Activated naive CD4-positive, alpha-beta T cell treated with anti-CD3 and anti-CD28 coated beads, Interleukin-2, amount 50 U/mL, for 16 hours (primary cell): ENCODE results near the gene TBC1D30.
"Not testable (repeated sequence)": the region's sequence is repeated elsewhere in the genome, so short reads cannot be mapped to it uniquely, and the experiment has no call there.

Experiments used
- DNase-seq: peaks from one replicate; pipeline ENCODE4 v3.0.0-alpha.2; 2020

TBC1D30 gene

DNA sequence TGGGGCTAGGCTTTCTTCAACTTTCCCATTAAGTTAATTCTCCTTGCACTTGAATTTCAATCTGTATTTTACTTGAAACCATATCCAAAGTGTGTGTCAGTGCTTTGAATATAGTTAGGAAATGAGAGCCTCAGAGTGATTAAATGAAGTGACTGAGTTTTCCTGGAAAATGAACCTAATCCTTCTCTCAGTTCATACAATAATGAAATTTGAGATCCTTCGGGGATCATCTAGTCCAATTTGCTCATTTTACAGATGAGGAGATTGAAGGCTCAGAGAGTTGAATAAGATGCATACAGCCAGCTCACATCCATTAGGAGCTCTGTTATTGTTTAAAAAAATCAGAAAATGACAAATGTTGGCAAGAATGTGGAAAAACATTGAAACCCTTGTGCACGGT, 18.3 kb upstream of the TBC1D30 start:
- DNase-seq, result no peak

DNA sequence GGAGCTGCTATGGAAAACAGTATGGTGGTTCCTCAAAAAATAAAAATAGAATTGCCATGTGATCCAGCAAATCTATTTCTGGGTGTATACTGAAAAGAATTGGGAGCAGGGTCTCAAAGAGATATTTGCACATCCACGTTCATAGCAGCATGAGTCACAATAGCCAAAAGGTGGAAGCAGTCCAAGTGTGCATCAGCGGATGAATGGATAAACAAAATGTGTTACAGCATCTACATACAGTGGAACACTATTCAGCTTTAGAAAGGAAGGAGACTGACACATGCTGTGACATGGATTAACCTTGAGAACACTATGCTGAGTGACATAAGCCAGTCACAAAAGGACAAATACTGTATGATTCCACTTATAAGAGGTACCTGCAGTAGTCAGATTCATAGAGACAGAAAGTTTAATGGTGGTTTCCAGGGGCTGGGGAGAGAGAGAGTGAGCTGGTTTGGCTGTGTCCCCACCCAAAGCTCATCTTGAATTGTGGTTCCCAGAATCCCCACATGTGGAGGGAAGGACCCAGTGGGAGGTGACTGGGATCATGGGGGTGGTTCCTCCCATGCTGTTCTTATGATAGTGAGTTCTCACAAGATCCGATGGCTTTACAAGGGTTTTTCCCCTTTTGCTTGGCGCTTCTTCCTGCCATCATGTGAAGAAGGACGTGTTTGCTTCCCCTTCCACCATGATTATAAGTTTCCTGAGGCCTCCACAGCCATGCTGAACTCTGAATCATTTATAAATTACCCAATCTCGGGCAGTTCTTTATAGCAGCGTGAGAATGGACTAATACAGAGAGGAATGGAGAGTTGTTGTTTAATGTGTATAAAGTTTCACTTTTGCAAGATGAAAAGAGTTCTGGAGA, 17.6 kb upstream of the TBC1D30 start:
- no peak for DNase-seq

GRCh38 chr12:64808110-64808509, 16.3 kb upstream of the TBC1D30 start:
- no peak for DNase-seq

DNA sequence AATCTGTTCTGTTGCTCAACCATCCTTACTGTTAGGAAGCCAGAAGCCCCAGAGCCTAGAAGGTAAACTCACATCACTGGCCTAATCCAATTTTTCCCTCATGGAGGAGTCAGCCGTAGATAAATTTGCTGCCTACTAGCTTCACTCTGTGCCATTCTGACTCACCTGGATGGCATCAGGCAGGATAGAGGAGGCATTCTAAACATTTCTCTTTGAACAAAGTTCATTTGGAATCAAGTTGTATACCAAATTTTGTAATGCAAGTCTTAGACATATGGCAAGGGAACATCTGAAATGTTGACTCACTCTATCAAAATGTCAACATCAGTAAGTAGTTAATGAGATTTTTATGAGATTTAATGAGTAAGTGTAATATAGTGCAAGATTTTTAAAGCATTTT, 13.6 kb upstream of the TBC1D30 start:
- no peak for DNase-seq

GRCh38 chr12:64813723-64814122, 10.7 kb upstream of the TBC1D30 start:
- DNase-seq, result no peak

DNA sequence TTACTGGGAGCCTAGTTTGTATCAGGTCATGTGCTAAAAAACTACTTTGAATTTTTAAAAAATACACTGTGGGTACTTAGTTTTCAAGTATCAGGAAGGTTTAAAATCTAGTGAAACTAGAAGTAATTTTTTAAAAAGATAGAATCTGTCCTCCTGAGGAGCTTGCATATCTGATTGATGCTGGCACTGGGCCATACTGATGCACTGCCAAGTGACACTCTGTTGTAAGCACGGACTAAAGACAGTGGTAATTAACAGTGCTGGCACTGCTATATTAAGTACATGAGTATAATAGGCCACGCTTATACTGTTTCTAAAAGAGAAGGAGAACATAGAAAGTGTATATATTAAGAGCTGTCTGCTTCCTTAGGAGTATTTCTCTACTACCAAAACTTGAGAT, 10.0 kb upstream of the TBC1D30 start:
- DNase-seq, result no peak

- no peak for DNase-seq
Measured at GRCh38 chr12:64819816-64820402, 4.5 kb upstream of the TBC1D30 start.

GRCh38 chr12:64820593-64820992, 3.9 kb upstream of the TBC1D30 start:
- no peak for DNase-seq

DNA sequence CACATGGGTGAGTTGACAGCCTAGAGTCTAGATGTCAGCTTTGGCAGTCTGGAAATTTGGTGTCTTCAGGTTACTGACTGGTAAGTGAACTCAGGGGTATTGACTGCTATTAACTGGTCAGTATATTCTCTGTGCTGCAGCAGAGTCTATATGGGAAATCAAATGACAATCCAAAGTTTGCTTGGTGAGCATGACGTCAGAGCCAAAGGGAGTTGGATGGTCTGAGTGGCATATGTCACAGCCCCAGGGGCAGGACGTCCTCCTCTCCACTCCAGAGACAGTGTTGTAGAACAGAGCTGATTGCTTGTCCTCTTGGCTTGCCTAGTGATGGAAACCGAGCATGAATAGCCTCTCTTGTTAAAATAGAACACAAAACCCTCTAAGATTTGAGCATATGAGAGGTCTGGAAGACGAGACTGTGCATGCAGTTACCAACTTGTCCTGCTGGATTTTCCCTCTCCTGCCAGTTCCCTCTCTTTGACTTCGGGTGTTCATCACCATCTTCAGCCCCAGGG, 3.3 kb upstream of the TBC1D30 start:
- no peak for DNase-seq

DNA sequence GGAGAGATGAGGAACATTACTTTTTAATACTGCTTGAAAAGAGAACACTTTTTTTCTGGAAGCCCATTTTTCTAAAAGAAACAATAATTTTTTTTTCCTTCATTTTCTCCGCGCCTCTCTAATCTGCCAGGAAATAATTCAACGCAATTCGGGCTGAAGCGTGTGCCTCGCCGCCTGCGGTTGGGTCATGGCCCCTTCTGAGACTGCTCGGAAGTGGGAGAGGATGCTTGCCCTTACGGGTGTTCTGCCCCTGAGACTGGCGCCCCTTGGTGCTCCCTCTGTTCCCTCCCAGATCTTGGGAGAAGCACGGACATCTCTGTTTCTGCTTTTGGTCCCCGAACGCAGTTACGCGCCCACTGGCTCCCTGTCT, 332 bp upstream of the TBC1D30 start:
- DNase-seq, result no peak

GRCh38 chr12:64825143-64826021, 935 bp downstream of the TBC1D30 start:
- DNase-seq, result peak; percentile 13

- DNase-seq, result peak; percentile 53
Measured at GRCh38 chr12:64826234-64826633, 1.8 kb downstream of the TBC1D30 start.

- no peak for DNase-seq
Measured at GRCh38 chr12:64828713-64829112, 4.3 kb downstream of the TBC1D30 start.

DNA sequence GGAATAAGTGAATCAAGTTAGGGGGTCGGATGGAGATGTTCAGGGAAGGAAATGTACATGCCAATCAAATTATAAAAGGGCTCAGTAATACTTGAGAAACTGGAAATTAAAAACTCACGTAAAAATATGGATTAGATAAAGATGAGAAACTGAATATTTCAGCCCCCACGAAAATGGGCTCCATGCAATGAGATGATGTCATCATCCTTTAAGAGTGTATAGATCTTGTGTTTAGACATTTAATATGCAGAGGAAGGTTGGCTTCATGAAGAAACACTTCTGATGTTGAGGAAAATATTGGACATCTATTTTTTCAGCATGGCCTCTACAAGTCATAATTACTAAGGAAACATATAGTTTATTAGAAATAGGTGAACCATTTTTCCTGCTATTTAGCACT, 9.5 kb downstream of the TBC1D30 start:
- DNase-seq, result no peak

DNA sequence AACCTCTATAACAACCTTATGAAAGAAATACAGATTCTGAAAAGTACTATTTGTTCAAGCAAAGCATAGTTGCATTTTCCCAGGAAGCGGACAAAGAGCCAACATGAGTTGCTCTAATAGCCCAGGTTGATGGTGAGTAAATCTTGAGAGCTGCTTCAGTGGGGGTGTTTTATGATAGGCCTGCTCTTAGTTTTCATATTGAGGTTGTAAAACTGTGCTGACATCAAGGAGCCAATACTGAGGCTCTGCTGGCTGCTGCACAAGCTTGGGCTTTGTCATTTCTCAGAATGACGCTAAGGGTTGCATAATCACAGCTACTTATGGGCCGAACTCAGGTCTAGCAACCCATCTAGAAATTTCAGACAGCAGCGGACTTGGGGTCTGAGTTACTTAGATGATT, 11.5 kb downstream of the TBC1D30 start:
- no peak for DNase-seq

DNA sequence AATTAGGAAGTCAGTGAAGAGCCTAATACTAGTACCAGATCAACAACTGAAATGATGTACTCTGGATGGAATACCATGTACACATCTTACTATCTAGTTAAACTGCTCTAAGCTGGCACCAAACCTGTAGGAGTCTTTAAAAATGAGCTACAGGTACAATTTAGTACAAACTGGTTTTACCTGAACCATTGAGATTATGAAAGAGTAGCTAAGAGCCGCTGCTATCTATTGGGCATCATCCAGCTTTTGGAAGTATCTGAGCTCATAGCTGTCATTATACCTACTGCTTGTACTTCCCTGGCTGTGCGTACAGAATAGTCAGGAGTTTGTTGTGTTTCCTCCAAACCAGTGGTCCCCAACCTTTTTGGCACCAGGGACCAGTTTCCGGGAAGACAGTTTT, 12.4 kb downstream of the TBC1D30 start:
- DNase-seq, result no peak

DNA sequence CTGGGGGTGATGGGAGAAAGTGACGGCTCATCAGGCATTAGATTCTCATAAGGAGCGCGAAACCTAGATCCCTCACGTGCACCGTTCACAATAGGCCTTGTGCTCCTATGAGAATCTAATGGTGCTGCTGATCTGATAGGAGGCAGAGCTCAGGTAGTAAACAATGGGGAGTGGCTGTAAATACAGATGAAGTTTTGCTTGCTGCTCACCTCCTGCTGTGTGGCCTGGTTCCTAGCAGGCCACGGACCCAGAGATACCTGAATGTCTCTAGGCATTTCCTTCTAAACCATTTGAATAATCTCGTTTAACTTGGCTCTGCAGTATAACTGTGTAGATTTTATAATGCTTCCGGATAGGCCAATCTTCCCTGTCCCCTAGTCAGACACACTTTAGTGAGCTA, 13.0 kb downstream of the TBC1D30 start:
- DNase-seq, result no peak

- DNase-seq, result no peak
Measured at GRCh38 chr12:64840119-64840518, 15.7 kb downstream of the TBC1D30 start.

DNA sequence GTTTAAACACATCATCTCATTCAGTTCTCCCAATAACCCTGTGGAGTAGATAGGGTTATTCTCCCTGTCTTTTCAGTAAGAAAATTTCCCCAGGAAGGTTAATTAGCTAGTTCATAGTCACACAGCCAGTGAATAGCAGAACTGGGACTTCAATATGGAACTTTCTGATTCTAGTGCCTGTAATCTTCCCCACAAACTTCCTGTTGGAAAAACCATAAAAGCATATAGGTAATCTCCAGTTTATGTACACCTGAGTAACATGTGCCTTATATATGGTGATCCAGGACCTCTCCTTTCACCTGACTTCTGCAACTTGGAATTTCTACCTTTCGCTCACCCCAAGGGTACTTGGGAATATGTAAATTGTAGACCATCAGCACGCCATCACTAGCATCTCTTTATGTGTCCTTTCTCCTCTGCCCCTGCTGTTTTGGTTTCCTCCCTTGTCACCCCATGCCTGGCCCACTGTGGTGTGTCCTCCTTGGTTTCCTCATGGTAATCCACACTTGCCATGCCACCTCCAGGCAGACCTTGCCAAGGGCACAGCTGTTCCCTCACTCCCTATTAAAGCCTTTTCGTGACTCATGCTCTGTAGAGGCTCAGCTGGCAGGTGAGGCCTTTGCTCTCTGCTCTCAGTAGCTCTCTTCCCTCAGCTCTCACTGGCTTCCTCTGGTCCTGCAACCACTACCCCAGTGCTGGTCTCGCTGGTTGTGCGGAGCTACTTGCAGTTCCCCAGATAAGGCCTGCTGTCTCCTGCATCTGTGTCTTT, 16.7 kb downstream of the TBC1D30 start:
- DNase-seq, result no peak

GRCh38 chr12:64848409-64848808, 24.0 kb downstream of the TBC1D30 start:
- not testable (repeated sequence) for DNase-seq

- no peak for DNase-seq
Measured at GRCh38 chr12:64858882-64859605, 34.6 kb downstream of the TBC1D30 start.

DNA sequence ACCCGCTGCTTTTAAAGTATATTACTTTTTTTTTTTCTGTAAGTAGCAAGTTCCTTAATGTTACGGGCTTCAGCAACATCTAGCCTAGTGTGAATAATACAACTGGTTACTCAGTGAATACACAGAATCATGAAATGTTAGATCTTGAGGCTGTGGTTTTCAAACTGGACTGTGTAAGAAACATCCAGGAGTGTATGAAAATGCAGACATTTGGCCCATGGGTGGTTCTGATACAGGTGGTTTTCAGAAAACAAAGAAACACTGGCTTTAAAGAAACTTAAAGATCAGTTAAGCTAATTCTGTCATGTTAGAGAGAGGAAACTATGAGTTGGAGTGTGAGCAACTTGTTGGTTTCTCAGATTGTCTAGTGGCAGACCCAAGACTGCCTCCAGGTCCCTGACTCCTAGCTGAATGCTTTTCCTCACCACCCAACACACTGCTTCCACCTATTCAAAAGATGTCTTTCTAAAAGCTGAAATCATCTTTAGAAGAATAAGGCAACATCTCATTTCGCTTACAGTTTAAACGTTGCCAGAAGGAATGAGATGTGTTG, 36.1 kb downstream of the TBC1D30 start:
- DNase-seq, result no peak
